HS-5 (cell line): Measurements from ENCODE around the gene RERE.
A peak's percentile ranks its signal among the peaks of the same experiment; 100 is the strongest.

Experiments
- DNase-seq: peaks from one replicate; pipeline ENCODE4 v3.0.0-alpha.2; 2012; ENCODE audit warnings: low read depth

Gene RERE

DNA sequence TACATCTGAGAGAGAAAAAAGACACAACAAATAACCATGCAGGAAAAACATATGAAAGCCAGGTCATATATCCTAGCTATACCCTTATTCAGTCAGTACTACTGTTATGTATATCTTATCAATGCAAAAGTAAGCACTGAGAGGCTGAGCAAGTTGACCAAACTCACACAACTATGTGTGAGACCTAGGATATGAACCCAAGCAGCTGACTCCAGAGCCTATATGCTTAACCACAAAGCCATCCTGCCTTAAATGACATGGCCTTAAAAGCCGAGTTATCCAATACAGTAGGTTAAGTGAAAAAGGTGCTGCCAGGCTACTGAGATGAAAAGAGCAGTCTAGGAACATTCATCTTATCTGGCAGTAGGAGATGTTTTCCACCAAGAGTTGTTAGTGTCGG is 151.6 kb downstream of the RERE start:
- DNase-seq = no peak

DNA sequence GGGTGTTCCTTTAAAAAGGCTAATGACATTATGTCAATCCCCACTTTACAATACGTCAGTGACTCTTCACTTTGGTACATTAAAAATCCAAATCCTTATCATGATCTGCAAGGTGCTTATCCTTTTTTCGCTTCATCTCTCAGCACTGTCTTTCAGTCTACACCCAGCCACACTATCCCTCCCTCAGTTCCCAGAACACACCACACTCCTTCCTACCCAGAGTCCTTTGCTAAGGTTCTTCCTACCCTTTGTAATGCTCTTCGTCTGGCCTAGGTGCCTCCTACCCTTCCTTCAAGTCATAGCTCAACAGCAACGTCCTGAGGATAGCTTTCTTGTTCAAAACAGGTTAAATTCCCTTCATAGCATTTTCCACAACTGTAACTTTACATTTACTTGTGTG is 152.6 kb downstream of the RERE start:
- no peak for DNase-seq

DNA sequence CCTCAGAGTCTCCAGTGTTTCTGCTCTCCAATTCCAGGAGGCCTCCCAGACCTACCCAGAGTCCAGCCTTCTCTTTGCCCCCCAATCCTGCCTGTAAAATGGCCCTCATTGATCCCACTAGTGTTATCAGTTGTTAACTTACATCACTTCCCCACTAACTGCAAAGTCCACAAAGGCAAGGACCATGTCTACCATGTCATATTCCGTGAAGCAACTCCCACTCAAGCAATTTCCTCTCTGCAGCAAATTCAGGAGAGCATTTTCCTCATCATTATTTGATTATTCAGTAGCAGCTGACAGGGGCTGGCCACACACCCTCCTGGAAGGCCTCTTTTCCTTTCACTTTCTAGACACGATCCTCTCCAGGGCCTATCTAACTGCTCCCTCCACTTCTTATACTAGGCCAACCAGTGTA is 153.5 kb downstream of the RERE start:
- DNase-seq = no peak

DNA sequence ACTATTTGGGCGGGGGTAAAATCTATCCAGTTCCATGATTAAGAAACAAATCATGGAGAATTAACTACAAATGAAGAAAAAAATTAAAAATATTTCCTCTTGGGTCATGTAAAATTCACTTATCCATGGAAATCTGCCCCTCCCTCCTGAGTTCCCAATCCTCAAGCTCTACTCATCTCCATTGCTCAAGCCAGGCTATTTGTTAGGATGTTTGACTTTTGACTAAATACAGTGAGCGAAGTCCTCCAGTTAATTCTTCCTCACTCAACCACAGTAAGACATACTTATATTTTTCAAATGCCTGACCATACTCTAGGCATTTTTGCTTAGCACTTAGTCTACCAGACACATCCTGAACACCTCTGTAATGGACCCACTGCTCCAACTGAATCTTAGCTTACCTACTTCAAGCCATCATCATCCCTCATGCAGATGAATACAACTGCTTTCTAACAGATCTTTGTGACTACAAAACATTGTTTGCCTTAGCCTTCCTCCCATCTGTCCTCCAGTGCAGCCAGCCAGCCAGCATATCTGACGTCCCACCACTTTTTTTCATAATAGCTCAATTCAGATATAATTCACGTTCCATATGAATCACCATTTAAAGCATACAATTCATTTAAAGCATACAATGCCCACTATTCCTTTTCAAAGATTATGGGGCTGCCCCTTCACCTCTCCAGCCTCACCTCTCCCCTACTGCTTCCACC is 154.2 kb downstream of the RERE start:
- DNase-seq = no peak

GRCh38 chr1:8662380-8663072 is 154.9 kb downstream of the RERE start:
- DNase-seq = no peak

- DNase-seq = peak; percentile 95
Measured at GRCh38 chr1:8661185-8662110, 156.0 kb downstream of the RERE start.

- DNase-seq = peak; percentile 90
Measured at GRCh38 chr1:8660411-8660828, 157.0 kb downstream of the RERE start.

GRCh38 chr1:8659593-8659992 is 157.8 kb downstream of the RERE start:
- no peak for DNase-seq

DNA sequence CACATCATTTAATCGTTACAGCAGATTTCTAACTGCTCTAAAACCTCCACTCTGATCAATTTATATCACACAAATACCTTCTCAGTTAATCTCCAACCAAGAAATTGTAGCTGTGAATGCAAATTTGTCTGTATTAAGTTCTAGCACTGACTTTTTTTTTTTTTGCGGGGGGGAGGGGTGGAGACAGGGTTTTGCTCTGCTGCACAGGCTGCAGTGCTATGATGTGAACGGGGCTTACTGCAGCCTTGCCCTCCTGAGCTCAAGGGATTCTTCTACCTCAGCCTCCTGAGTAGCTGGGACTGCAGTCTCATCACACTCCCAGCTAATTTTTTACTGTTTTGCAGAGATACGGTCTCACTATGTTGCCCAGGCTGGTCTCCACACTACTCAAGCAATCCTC is 163.6 kb downstream of the RERE start:
- no peak for DNase-seq

GRCh38 chr1:8652467-8653046 is 164.9 kb downstream of the RERE start:
- DNase-seq = no peak

DNA sequence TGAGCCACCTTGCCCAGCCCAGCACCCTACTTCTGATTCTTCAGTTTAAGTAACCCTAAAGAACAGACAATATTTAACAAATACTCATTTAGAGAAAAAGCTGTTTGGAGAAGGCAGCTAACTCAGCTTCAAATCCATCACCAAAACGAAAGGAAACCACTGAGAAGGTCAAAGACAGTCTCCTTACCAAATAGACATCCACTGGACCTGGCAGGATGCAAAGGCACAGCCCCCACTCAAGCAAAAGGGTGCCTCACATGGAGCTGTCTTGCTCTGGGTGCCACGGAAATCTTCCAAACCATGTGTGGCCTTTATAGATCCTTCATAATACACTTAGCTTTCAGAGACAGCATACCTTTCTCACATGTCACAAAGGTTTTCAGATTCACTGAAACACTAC is 165.5 kb downstream of the RERE start:
- no peak for DNase-seq

DNA sequence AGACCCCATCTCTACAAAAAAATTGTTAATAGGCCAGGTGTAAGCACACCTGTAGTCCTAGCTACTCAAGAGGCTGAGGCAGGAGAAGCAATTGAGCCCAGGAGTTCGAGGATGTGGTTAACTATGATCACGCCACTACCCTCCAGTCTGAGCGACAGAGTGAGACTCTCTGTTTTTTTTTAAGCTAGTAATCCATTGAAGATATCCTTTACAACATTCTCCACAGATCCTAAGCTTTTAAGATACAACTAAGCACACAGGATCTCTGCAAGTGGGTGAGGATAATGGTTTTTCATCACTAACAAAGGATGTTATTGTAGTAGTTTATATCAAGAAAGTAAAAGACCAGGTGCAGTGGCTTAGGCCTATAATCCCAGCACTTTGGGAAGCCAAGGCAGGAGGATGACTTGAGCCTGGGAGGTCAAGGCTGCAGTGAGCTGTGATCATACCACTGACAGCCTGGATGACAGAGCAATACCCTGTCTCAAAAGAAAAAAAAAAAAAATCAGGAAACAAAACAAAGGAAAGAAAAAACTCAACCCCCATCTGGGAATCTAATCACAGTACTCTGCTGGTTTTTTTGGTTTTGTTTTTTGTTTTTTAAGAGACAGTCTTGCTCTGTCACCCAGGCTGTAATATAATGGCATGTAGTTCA is 166.1 kb downstream of the RERE start:
- no peak for DNase-seq

GRCh38 chr1:8649875-8650274 is 167.6 kb downstream of the RERE start:
- no peak for DNase-seq

- DNase-seq = no peak
Measured at GRCh38 chr1:8649027-8649426, 168.4 kb downstream of the RERE start.

DNA sequence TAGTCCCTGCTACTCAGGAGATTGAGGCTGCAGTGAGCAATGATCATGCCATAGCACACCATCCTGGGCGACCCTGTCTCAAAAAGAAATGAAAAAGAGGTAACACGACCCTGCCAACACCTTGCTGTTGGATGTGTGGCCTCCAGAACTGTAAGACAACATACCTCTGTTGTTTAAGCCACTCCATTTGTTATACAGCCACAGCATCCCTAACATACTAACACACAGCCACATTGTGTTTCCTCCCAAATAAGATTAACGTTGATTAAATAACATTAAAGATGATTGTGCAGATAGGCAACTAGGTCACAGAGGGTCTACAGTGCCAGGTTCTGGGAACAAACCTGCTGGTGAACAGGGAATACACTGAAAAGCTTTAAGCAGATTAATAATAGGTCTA is 170.4 kb downstream of the RERE start:
- no peak for DNase-seq

GRCh38 chr1:8646189-8646588 is 171.3 kb downstream of the RERE start:
- DNase-seq = no peak

DNA sequence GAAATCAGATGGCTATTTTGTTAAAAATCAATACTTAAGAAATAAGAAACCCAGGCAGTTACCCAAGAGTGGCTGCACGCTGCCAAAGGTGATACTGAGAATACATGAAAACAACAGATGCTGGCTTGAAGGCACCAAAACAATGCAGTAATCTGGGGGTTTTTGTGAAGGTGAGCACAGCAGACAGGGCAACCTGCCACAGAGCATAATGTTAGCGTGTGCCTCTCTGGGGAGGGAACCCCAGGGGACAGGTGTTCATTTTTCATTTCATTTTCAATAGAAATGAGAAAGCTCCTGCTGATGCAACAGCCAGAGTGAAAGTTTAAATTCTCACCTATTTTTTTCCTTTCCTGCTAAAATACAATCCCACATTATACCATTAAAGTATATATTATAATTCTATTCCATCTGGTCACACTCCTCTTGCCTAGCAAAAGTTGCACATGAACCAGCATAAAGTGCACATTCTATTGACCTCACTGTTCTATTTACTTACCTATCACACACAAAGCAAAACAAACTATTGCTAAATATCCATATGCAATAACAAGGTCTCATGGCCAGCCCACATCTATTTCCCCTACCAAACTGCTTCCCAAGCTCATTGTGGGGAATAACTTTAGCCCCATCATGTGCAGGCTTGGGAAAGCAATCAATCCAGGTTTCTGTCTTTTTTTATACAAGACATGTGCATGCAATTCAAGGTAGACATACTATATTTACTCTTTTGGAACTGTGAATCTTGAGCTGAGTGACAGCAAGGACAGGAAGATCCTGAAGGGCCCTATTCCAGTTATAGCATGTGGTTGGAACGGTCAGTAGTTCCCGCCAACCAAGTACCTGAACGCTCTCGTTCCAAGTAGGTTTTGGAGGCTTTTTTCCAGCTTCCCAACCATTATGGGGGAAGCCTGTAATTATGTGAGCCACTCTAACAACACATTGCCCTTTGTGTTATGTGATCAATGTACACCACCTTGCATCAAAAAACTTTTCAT is 173.6 kb downstream of the RERE start:
- DNase-seq = no peak

DNA sequence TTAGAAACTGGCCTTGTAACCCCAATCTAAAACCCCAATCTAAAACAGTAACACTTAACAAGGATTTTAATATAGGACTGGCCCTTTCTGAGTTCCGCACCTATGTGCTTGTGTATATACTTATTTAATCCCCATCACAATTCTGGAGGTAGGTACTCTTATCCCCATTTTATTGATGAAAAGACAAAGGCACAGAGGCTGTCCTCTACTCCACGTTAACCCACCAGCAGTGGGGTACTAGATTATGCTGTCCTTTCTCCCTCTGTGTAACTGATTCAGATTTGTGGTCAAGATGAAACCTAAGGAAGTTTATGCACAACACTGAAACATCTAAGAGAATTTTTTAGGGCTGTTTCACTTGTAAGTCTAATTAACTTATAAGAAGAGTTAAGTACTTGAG is 175.3 kb downstream of the RERE start:
- no peak for DNase-seq

GRCh38 chr1:8641377-8641997 is 176.0 kb downstream of the RERE start:
- DNase-seq = no peak

- no peak for DNase-seq
Measured at GRCh38 chr1:8640950-8641349, 176.5 kb downstream of the RERE start.
